Muscle layer of colon (tissue), 2 donors: ENCODE results near the gene GRM6.

ENCODE experiments used
- H3K27ac ChIP-seq: one replicate; pipeline ENCODE4 v1.7.0; 2013; ENCODE audit warnings: low read depth, mild to moderate bottlenecking, low read length, moderate library complexity
- H3K27me3 ChIP-seq, 2 donors: one replicate each; pipeline ENCODE4 v1.7.0; 2013; ENCODE audit warnings: low read length in 2 of 2, mild to moderate bottlenecking in 2 of 2; ENCODE audit not compliant: insufficient read depth in 2 of 2, control insufficient read depth in 1 of 2
- H3K36me3 ChIP-seq: one replicate; pipeline ENCODE4 v1.7.0; 2013; ENCODE audit warnings: mild to moderate bottlenecking, low read length; ENCODE audit not compliant: insufficient read depth
- H3K4me1 ChIP-seq: one replicate; pipeline ENCODE4 v1.7.0; 2013; ENCODE audit warnings: mild to moderate bottlenecking, low read length; ENCODE audit not compliant: insufficient read depth
- H3K4me3 ChIP-seq, 2 donors: one replicate each; pipeline ENCODE4 v1.7.0; 2013; ENCODE audit warnings: low read length in 2 of 2, low read depth in 1 of 2, mild to moderate bottlenecking in 1 of 2, moderate library complexity in 1 of 2
- H3K9ac ChIP-seq: one replicate; pipeline ENCODE4 v1.7.0; 2013; ENCODE audit warnings: low read length
- H3K9me3 ChIP-seq: one replicate; pipeline ENCODE4 v1.7.0; 2013; ENCODE audit warnings: mild to moderate bottlenecking, low read length
- donor health status: abdominal sarcoma.
- donor health status: Adenocarcinoma of cecum.

The GRM6 gene

DNA sequence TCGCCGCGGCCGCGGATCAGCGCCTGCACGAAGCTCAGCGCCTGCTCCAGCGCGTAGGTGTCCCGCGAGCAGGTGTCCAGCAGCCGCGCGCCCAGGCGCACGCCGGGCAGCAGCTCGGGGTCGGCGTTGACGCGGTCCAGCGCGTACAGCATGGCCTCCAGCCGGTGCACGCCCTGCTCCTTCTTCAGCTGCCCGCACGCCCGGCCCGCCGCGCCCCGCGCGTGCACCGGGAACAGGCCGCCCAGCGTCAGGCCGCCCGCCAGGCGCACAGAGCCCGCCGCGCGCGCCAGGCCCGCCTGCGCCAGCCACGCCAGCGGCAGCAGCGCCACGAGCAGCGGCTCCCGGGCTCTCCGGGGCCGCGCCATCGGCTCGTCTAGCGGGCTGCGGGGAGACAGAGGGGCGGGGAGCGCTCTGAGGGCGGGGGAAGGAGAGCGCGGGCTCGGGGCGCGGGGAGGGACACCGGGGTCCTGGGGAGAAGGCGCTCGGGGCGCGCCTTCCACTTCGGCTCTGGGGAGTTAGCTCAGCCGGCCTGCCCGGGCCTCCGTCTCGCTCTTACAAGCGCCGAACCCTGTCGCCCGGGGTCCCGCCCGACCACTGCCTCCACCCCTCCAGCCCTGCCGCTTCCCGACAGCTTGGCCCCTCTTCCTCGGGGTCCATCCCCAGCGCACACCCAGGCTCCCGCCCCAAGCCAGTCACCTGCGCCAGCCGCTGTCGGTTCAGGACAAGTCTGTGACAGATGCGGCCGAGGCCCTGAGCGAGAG lies at the start of gene GRM6:
GRM6 (minus strand) TSS at position 741 of the 761 bp plus-strand sequence; CDS start at position 365, 376 bp downstream.
- H3K27me3 ChIP-seq = peaks cover 10 to 29% of the 10 kb centered on the region in 2 donors
- H3K27ac ChIP-seq = no peak within 1 kb of the TSS
- H3K4me1 ChIP-seq = no peaks in the 10 kb centered on the region
- H3K9ac ChIP-seq = no peak within 1 kb of the TSS
- no peaks in the 10 kb centered on the region for H3K9me3 ChIP-seq
- H3K4me3 ChIP-seq = no peak within 1 kb of the TSS
- no peaks in the 10 kb centered on the region for H3K36me3 ChIP-seq

DNA sequence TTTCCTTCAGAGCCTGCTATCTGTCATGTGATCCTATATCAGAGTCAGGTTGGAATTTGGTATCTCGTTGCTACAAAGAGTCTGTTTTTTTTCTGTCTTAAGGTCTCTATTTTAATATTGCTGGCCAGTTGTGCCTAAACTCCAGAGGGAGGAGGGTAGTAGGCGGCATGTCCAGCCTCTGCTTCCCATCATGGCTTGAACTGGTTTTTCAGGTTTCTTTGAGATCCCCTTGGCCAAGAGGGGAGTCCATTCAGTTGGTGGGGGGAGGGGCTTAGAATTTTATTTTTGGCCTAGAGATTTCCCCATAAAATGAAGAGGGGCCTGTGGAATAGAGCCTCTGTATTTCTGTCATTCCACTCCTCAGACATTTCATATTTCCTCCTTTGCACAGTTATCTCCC lies 49.6 kb upstream of the GRM6 start:
- Histone ChIP-seq H3K9ac (no peak overlapping the region), H3K9me3 (no peaks in the 10 kb centered on the region), H3K36me3 (no peaks in the 10 kb centered on the region), H3K4me3 (no peak overlapping the region), H3K4me1 (no peaks in the 10 kb centered on the region), H3K27me3 (no peaks in the 10 kb centered on the region), H3K27ac (no peak overlapping the region)

DNA sequence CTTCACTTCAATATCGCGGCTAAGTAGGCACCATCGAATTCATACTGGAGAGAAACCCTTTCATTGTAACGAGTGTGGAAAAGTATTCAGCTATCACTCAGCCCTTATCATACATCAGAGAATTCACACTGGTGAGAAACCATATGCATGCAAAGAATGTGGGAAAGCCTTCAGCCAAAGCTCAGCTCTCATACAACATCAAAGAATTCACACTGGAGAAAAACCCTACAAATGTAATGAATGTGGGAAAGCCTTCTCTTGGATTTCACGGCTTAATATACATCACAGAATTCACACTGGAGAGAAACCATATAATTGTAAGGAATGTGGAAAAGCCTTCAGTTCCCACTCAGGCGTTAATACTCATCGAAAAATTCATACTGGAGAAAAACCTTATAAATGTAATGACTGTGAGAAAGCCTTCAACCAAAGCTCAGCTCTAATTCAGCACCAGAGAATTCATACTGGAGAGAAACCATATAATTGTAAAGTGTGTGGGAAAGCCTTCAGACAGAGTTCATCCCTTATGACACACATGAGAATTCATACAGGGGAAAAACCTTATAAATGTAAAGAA lies 38.0 kb upstream of the GRM6 start:
- H3K27me3 ChIP-seq = no peaks in the 10 kb centered on the region
- H3K9ac ChIP-seq = no peak overlapping the region
- peaks cover 65% of the 10 kb centered on the region for H3K9me3 ChIP-seq
- peaks cover 51% of the 10 kb centered on the region for H3K36me3 ChIP-seq
- no peaks in the 10 kb centered on the region for H3K4me1 ChIP-seq
- H3K4me3 ChIP-seq = peak overlapping the region in 1 of 2 donors; percentile 23
- no peak overlapping the region for H3K27ac ChIP-seq

DNA sequence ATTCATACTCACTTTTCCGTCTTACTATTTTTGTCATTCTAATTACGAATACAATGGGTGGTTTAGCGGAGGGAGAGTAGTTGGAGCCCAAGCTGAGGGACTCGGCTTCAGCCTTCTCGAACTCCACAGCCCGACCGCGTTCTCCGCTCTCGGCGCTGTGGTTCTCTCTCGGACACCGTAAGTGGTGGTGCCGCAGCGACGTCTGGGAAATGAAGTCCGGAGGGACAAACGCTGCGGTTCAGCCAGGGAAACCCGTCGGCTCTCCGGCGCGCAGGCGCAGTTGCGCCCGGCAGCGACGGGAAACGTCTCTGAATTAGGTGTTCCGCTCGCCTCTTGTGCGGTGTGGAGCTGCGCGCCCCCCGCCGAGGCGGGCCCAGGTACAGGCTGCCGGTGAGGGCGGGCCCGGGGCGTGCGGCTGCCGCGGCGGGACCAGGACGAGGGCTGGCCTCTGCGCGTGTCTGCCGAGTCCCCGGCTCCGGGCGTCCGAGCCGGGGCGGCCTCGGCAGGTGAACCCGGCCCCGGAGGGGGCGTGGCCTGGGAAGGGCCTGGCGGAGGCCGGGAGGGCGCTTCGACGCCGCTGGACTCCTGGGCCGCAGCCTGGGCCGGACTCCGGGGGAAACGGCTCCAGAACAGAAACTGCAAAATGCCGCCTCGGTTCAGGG lies 28.5 kb upstream of the GRM6 start, which contains the start of gene ZNF879:
ZNF879 (plus strand) TSS at position 277 of the 662 bp plus-strand sequence. CDS start 1,201 bp downstream, outside the sequence.
- Histone ChIP-seq H3K9me3 (peaks cover 20% of the 10 kb centered on the region), H3K4me3 (peak within 1 kb of the TSS; percentile 74 to 78), H3K9ac (peak within 1 kb of the TSS; percentile 38), H3K27ac (peak within 1 kb of the TSS; percentile 69), H3K36me3 (peaks cover 30% of the 10 kb centered on the region), H3K27me3 (no peaks in the 10 kb centered on the region), H3K4me1 (peaks cover 9% of the 10 kb centered on the region)

DNA sequence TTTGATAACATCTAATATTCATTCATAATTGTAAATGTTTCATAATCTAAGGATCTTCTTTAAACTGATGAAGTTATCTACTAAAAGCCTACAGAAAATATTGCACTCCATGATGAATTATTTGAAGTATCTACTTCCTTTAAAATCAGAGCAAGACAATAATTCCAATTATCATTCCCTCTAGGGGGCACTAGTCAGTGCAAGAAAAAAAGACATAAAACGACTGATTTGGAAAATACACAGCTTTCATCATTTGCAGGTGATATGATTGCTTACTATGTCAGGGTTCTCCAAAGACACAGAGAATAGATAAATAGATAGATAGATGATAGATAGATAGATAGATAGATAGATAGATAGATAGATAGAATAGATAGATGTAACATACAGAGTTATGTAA lies 13.5 kb upstream of the GRM6 start:
- Histone ChIP-seq H3K9ac (no peak overlapping the region), H3K27me3 (no peaks in the 10 kb centered on the region), H3K27ac (no peak overlapping the region), H3K9me3 (no peaks in the 10 kb centered on the region), H3K4me3 (no peak overlapping the region), H3K4me1 (no peaks in the 10 kb centered on the region), H3K36me3 (no peaks in the 10 kb centered on the region)

DNA sequence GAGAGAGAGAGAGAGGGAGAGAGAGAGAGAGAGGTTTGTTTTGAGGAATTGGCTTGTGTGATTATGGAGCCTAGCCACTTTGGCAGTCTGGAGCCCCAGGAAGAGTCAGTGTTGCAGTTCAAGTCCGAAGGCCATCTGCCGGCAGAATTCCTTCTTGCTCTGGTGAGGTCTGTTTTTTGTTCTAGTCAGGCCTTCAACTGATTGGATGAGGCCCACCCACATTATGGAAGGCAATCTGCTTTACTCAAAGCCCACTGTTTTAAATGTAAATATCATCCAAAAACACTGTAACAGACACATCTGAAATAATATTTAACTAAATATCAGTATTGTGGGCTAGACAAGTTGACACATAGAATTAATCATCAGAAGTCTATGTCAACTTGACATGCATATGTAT lies 11.4 kb upstream of the GRM6 start:
- no peak overlapping the region for H3K4me3 ChIP-seq
- H3K9ac ChIP-seq = no peak overlapping the region
- no peaks in the 10 kb centered on the region for H3K4me1 ChIP-seq
- H3K9me3 ChIP-seq = no peaks in the 10 kb centered on the region
- no peak overlapping the region for H3K27ac ChIP-seq
- no peaks in the 10 kb centered on the region for H3K27me3 ChIP-seq
- no peaks in the 10 kb centered on the region for H3K36me3 ChIP-seq

- Histone ChIP-seq H3K9ac (no peak overlapping the region), H3K36me3 (no peaks in the 10 kb centered on the region), H3K4me1 (no peaks in the 10 kb centered on the region), H3K4me3 (no peak overlapping the region), H3K27me3 (peaks cover 10 to 21% of the 10 kb centered on the region in 2 donors), H3K9me3 (no peaks in the 10 kb centered on the region), H3K27ac (no peak overlapping the region)
Measured at GRCh38 chr5:178998441-178998840, 3.3 kb upstream of the GRM6 start.

DNA sequence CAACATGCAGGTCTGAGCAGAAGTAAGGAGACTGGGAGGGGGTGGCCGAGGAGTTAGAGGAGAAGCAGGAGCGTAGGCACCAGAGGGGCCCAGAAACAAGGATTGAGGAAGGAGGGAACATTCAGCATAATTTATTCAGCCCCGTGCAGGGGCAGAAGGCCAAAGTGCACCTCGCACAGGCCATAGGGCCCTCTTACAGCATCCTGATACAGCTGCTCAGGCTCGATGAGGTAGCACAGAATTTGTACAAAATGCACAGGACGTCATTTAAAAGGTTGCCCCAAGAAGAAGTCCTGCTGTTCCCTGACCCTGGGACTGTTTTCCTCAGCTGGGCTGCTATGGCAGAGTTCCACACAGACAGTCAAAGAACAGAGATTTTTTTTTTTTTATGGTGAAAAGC lies 2.1 kb upstream of the GRM6 start:
- Histone ChIP-seq H3K9ac (no peak overlapping the region), H3K9me3 (no peaks in the 10 kb centered on the region), H3K4me1 (no peaks in the 10 kb centered on the region), H3K27me3 (peaks cover 10 to 29% of the 10 kb centered on the region in 2 donors), H3K36me3 (no peaks in the 10 kb centered on the region), H3K4me3 (no peak overlapping the region), H3K27ac (no peak overlapping the region)

DNA sequence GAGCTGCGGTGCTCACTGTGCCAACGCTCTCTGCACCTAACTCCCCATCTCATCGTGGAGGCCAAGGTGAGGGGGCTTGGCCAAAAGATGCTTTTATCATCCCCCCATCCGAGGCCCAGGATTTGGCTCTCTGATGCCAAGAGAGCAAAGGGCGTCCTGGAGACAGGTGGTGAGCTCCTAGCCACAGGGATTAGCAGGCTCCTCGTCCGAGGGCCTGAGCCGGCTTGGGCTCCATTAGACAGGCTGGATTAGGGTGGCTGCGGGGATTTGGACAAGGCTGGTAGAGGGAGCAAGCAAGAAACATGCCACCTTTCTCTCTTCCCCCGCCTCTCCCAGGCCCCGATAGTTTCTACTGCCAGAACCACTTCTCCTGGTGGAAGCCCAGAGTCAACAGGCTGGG lies 1.0 kb upstream of the GRM6 start:
- no peaks in the 10 kb centered on the region for H3K4me1 ChIP-seq
- H3K4me3 ChIP-seq = no peak overlapping the region
- no peak overlapping the region for H3K9ac ChIP-seq
- no peaks in the 10 kb centered on the region for H3K9me3 ChIP-seq
- peaks cover 10 to 29% of the 10 kb centered on the region in 2 donors for H3K27me3 ChIP-seq
- H3K36me3 ChIP-seq = no peaks in the 10 kb centered on the region
- no peak overlapping the region for H3K27ac ChIP-seq

DNA sequence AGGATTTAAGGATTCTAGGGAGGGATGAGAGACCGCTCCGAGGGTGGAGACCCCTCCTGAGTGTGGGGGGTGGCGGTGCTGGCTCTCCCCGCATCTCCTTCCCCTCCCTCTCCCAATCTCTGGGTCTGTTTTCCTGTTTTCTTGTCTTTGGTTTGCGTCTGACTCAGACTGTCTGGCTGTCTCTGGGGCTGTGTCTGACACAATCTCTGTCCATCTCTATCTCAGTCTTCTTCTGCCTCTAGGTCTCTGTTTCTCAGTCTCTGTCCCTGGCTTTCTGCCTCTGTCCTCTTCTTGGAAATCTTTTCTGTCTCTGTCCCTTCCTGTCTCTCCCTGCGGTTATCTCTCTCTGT lies 196 bp upstream of the GRM6 start:
- Histone ChIP-seq H3K4me1 (no peaks in the 10 kb centered on the region), H3K36me3 (no peaks in the 10 kb centered on the region), H3K4me3 (no peak overlapping the region), H3K9me3 (no peaks in the 10 kb centered on the region), H3K27me3 (peaks cover 10 to 29% of the 10 kb centered on the region in 2 donors), H3K27ac (no peak overlapping the region), H3K9ac (no peak overlapping the region)

GRCh38 chr5:178993955-178994579 lies 1.1 kb downstream of the GRM6 start:
- no peak overlapping the region for H3K4me3 ChIP-seq
- no peaks in the 10 kb centered on the region for H3K9me3 ChIP-seq
- H3K27me3 ChIP-seq = peaks cover 10 to 29% of the 10 kb centered on the region in 2 donors
- no peak overlapping the region for H3K27ac ChIP-seq
- H3K4me1 ChIP-seq = no peaks in the 10 kb centered on the region
- H3K36me3 ChIP-seq = no peaks in the 10 kb centered on the region
- H3K9ac ChIP-seq = no peak overlapping the region
